Renal pelvis (tissue), 4 donors: ENCODE data around the gene PEMT. TPM values are rescaled to one million over a fixed set of nuclear protein-coding genes. Genes with fewer than 3 reads are reported as not detected.
A peak's percentile ranks its signal among the peaks of the same experiment; 100 is the strongest.

Source experiments
- DNase-seq: peaks from one replicate; pipeline ENCODE4 v3.0.0-alpha.2; 2013
- polyA plus RNA-seq, 3 donors: library from polyadenylated mRNA; unstranded; fragments of 120-200 nt; gene quantifications; one replicate each; pipeline ENCODE4 v1.2.1, GENCODE V29; 2013; ENCODE audit not compliant: insufficient read length in 3 of 3

PEMT gene
- polyA plus RNA-seq, 3 donors, result 33.0 to 39.3 (median 34.1) TPM

GRCh38 chr17:17505610-17506171 lies 85.8 kb downstream of the PEMT start:
- DNase-seq, result no peak

- no peak for DNase-seq
These were observed 86.4 kb downstream of the PEMT start for GRCh38 chr17:17505151-17505550.

GRCh38 chr17:17504341-17505140 lies 87.0 kb downstream of the PEMT start:
- DNase-seq, result no peak

- no peak for DNase-seq
These were observed 87.9 kb downstream of the PEMT start for GRCh38 chr17:17503566-17504130.

DNA sequence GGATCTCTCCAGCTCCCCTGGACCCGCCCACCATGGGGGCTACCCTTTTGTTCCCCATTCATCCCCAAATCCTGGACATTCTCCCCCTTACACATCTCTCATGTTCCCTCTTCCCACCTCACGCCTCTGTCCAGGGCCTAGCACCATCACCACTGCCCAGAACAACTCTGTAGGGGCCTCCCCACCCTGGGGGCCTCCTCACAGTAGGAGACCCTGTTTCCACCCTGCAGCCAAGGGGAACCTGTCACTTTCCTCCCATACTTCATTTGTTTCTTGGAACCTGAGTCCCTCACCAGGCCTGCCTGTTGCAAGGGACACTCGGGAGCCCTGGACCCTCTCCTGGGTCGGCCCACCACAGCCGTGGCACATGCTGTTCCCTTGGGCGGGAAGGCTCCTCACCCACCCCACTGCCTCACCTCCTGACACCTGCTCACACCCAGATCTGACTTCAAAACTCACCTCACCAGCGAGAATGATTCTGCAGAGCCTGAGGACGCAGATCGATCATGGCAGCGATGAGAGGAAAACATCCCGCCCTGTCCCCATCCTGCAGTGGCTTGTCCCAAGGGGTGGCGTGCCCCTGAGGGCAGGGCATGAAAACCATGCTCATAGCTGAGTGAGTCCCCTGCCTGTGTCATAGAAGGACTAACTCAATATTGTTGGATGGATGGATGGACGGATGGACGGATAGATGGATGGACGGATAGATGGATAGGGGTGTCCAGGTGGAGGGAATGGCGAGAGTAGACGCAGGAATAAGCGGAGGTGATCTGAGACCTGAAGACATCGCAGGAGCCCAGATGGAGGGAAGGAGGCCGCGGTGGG lies 88.6 kb downstream of the PEMT start:
- DNase-seq, result no peak

DNA sequence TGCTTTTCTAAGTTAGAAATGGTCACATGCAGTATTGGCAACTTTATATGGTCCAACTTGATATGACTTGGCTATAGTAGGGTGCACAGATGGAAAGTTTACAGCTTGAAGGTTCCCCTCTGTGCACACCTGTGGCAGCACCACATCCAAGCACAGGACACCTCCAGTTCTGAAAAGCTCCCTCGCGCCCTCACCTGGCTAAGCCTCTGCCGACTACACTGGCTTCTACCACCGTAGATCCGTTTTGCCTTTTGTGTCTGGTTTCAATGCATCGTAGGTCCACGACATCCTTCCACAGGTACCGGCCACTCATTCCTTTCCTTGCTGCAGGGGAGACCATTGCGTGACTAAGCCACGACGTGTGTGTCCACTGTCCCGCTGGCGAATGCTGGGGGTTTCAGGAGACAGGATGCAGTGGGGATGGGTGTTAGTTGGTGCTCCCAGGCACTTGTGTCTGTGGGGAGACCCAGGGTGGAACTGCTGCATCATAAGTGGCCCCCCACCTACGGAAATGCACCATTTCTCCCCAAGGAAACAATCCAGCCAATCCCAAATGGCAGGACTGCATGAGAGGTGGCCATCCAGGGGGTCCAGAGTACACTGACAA lies 90.4 kb downstream of the PEMT start:
- no peak for DNase-seq

DNA sequence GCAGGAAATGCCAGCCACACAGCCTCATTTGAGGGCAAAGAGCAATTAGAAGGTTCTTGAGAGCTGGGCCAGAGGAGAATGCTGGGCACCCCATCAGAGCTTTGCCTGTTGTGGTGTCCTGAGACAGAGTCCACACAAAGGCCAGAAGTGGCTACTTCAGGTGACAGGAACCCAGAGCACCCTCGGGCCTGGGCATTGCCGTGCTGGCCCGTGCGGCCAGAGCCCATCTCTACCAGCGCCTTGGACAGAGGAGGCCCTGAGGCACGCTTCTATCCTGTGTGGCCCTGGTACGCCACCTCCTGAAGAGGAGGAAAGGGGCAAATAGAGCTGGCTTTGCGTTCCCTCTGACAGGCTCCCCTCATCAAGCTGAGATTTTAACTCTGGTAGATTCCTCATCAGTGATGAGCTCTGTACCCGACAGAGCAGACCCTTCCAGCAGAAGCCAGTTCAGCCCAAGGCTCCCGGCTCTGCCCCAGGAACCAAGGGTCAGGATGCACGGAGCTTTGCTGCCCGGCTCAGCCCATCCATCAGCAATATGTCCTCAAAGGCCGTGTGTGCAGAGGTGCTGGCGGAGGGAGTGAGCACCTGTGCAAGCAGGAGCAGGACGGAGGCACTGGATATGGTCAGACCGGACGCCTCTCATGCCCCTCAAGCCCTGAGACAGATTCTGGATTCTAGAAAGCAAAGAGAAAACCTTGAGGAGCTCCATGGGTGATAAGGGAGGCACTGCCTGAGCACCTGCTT lies 91.9 kb downstream of the PEMT start:
- DNase-seq, result no peak

DNA sequence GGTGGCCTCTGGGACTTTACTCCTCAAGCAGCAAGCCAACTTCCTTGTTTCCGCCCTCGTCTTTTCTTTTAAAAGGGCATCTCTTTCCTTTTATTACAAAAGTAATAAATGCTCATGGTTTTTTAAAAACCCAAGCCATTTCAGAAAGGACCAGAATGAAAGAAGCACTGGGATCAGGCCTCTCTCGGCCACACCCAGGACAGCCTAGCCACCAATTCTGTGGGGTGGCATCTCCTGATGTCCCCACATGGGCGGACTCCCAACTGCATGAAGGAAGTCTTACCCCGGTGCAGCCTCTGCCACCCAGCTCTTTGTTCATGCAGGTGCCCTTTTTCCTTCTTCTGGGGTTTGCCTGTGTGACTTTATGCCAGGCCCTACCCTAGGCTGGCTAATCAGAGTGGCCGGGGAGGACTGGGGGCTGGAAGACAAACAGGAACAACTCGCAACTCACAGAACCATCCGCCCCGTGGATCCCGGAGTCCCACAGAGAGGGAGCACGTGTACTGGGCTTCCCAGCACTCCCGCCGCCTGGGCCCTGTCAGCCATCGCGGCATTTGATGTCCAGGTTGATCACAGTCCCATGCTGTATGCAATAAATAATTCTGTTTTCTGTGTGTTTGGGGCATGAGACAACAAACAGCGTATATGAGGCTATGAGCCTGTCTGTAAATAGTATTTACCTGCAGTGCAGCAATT lies 92.8 kb downstream of the PEMT start:
- DNase-seq, result no peak

- no peak for DNase-seq
These were observed 93.5 kb downstream of the PEMT start for GRCh38 chr17:17497845-17498520.

- DNase-seq, result no peak
These were observed 94.3 kb downstream of the PEMT start for GRCh38 chr17:17497065-17497844.

GRCh38 chr17:17496189-17497064 lies 95.1 kb downstream of the PEMT start, which contains the start of gene RASD1:
RASD1 (minus strand) TSS chr17:17496395; CDS start chr17:17496181, 214 bp downstream.
- peak; percentile 77 for DNase-seq

DNA sequence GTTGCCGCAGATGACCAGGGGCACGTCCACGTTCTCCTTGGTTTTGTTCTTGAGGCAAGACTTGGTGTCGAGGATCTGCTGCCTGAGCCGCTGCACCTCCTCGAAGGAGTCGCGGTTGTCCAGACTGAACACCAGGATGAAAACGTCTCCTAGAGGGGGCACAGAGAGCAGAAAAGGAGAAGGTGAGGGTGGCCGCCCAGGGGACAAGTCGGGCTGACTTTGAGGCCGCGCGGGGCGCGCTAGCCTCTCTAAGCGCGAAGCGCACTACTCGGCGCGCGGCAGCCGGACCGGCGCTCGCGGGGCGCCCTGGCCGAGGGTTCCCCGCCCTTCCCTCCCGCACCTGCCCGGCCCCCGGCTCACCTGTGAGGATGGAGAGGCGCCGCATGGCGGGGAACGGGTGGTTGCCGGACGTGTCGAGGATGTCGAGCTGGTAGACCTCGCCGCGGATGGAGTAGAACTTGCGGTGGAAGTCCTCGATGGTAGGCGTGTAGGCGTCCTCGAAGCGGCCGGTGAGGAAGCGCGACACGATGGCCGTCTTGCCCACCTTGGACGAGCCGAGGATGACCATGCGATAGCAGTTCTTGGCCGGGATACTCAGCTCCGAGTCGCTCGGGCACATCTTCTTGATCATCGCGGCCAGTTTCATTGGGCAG lies 95.8 kb downstream of the PEMT start:
- DNase-seq, result no peak

- DNase-seq, result peak; percentile 35
These were observed 96.5 kb downstream of the PEMT start for GRCh38 chr17:17494870-17495535.

- DNase-seq, result no peak
These were observed 97.0 kb downstream of the PEMT start for GRCh38 chr17:17494499-17494869.

GRCh38 chr17:17493986-17494466 lies 97.5 kb downstream of the PEMT start:
- DNase-seq, result no peak

DNA sequence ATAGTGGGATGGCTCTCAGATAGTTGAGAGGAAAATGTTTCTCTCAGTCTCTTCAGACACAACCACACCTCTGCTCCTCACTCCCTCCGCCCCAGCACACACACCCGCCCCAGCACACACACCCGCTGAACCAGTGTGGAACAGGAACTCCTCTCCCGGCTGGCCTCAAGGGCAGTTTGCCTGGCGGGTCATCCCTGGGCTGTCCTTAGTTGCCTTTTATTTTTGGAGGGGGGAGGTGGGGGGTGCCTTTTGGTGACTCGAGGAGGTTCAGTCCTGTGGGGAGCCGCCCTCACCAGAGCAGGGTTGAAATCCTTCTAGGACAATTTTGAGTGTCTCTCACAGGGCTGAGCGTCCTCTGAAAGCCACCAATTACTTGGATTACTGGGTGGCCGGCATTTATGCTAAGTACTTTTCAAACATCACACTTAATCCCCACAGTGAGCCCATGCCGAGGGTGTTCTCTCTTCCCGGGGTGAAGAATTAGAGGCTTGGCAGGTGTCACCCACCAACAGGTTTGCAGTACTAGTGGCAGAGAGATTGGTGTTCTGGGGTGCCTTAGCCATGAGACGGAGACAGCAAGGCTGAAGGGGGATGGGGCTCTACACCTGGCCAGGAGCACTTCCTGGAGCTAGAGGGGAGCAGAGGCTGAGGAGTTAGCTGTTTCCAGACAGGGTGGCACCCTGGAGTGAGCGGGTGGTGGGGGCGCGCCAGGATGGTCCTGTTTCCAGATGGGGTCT lies 98.1 kb downstream of the PEMT start:
- DNase-seq, result no peak
